ENCODE results near the gene DSP.

DSP gene

GRCh38 chr6:7559196-7559595, 17.7 kb downstream of the DSP start:
- DNase-seq = no peak

- no peak for DNase-seq
These were observed 18.3 kb downstream of the DSP start for GRCh38 chr6:7559651-7560385.

GRCh38 chr6:7561153-7561964, 19.9 kb downstream of the DSP start:
- DNase-seq = no peak

- no peak for DNase-seq
These were observed 21.3 kb downstream of the DSP start for GRCh38 chr6:7562769-7563168.

GRCh38 chr6:7566107-7566506, 24.6 kb downstream of the DSP start:
- no peak for DNase-seq

GRCh38 chr6:7566617-7567173, 25.2 kb downstream of the DSP start:
- no peak for DNase-seq

GRCh38 chr6:7568021-7568420, 26.6 kb downstream of the DSP start:
- DNase-seq = no peak

- no peak for DNase-seq
These were observed 27.6 kb downstream of the DSP start for GRCh38 chr6:7569082-7569481.

GRCh38 chr6:7572213-7572943, 30.9 kb downstream of the DSP start:
- DNase-seq = no peak

- no peak for DNase-seq
These were observed 33.0 kb downstream of the DSP start for GRCh38 chr6:7574500-7574899.

- no peak for DNase-seq
These were observed 37.0 kb downstream of the DSP start for GRCh38 chr6:7578516-7578915.

- DNase-seq = no peak
These were observed 37.5 kb downstream of the DSP start for GRCh38 chr6:7578931-7579330.

GRCh38 chr6:7579851-7580250, 38.4 kb downstream of the DSP start:
- no peak for DNase-seq

- DNase-seq = no peak
These were observed 39.1 kb downstream of the DSP start for GRCh38 chr6:7580537-7580926.

- no peak for DNase-seq
These were observed 39.6 kb downstream of the DSP start for GRCh38 chr6:7580927-7581618.

GRCh38 chr6:7585287-7585930, 43.9 kb downstream of the DSP start:
- DNase-seq = no peak

- DNase-seq = no peak
These were observed 46.2 kb downstream of the DSP start for GRCh38 chr6:7587631-7588100.

- DNase-seq = no peak
These were observed 47.0 kb downstream of the DSP start for GRCh38 chr6:7588506-7588905.

GRCh38 chr6:7589221-7589620, 47.8 kb downstream of the DSP start:
- no peak for DNase-seq

All from amygdala (tissue), 56 donors.